Activated T-helper 17 cell treated with anti-CD3 and anti-CD28 coated beads, Interleukin-2, amount 50 U/mL, for 72 hours (primary cell): ENCODE data around the gene FRMD4A. TPM values are rescaled to one million over a fixed set of nuclear protein-coding genes. Genes with fewer than 3 reads are reported as not detected.
"Not testable (repeated sequence)": the region's sequence is repeated elsewhere in the genome, so short reads cannot be mapped to it uniquely, and the experiment has no call there.

Experiments
- ATAC-seq: fragments of 150-1000 bp; cut with Tn5 transposase; replicated peaks from 2 replicates; pipeline ENCODE4 v1.10.0; 2021; ENCODE audit warnings: mild to moderate bottlenecking, moderate library complexity
- H3K27ac Mint-ChIP-seq: one replicate; pipeline ENCODE4 v1.8.0; 2022; ENCODE audit warnings: mixed read lengths
- H3K27me3 Mint-ChIP-seq: one replicate; pipeline ENCODE4 v1.8.0; 2022; ENCODE audit warnings: mixed read lengths
- H3K36me3 Mint-ChIP-seq: one replicate; pipeline ENCODE4 v1.8.0; 2022; ENCODE audit warnings: low read depth, mild to moderate bottlenecking, mixed read lengths
- H3K4me1 Mint-ChIP-seq: one replicate; pipeline ENCODE4 v1.8.0; 2022; ENCODE audit warnings: mixed read lengths
- H3K4me3 Mint-ChIP-seq: one replicate; pipeline ENCODE4 v1.8.0; 2022; ENCODE audit warnings: mild to moderate bottlenecking, mixed read lengths
- H3K9me3 Mint-ChIP-seq: one replicate; pipeline ENCODE4 v1.8.0; 2022; ENCODE audit warnings: mixed read lengths
- total RNA-seq, 2 donors: library from RNA; stranded (reverse); gene quantifications; one replicate each; pipeline ENCODE4 v1.2.3, GENCODE V29; 2022

FRMD4A gene
- total RNA-seq, 2 donors from 2014 or later: 0.69 to 2.0 TPM

GRCh38 chr10:14250496-14251076 lies 80.1 kb downstream of the FRMD4A start:
- peaks cover 35% of the 10 kb centered on the region for H3K27me3 Mint-ChIP-seq
- H3K9me3 Mint-ChIP-seq: no peaks in the 10 kb centered on the region
- no peak for ATAC-seq
- H3K36me3 Mint-ChIP-seq: no peaks in the 10 kb centered on the region
- H3K27ac Mint-ChIP-seq: no peak overlapping the region
- H3K4me3 Mint-ChIP-seq: no peak overlapping the region
- H3K4me1 Mint-ChIP-seq: no peaks in the 10 kb centered on the region

- no peak overlapping the region for H3K4me3 Mint-ChIP-seq
- H3K27me3 Mint-ChIP-seq: peaks cover 25% of the 10 kb centered on the region
- no peaks in the 10 kb centered on the region for H3K4me1 Mint-ChIP-seq
- H3K9me3 Mint-ChIP-seq: no peaks in the 10 kb centered on the region
- H3K27ac Mint-ChIP-seq: no peak overlapping the region
- no peaks in the 10 kb centered on the region for H3K36me3 Mint-ChIP-seq
- no peak for ATAC-seq
Measured at GRCh38 chr10:14247377-14248116, 83.2 kb downstream of the FRMD4A start.

- Mint-ChIP-seq H3K4me1 (no peaks in the 10 kb centered on the region), H3K9me3 (no peaks in the 10 kb centered on the region), H3K36me3 (no peaks in the 10 kb centered on the region), H3K27ac (no peak overlapping the region), H3K4me3 (no peak overlapping the region), H3K27me3 (peaks cover 30% of the 10 kb centered on the region)
- no peak for ATAC-seq
Measured at GRCh38 chr10:14244801-14245211, 85.9 kb downstream of the FRMD4A start.

GRCh38 chr10:14244147-14244546 lies 86.6 kb downstream of the FRMD4A start:
- Mint-ChIP-seq H3K4me1 (no peaks in the 10 kb centered on the region), H3K4me3 (no peak overlapping the region), H3K27ac (no peak overlapping the region), H3K9me3 (no peaks in the 10 kb centered on the region), H3K27me3 (peaks cover 28% of the 10 kb centered on the region), H3K36me3 (no peaks in the 10 kb centered on the region)
- ATAC-seq: no peak

- no peak for ATAC-seq
- H3K36me3 Mint-ChIP-seq: no peaks in the 10 kb centered on the region
Measured at GRCh38 chr10:14243221-14243620, 87.5 kb downstream of the FRMD4A start.

GRCh38 chr10:14241196-14241595 lies 89.5 kb downstream of the FRMD4A start:
- Mint-ChIP-seq H3K27ac (no peak overlapping the region), H3K4me3 (no peak overlapping the region), H3K36me3 (no peaks in the 10 kb centered on the region), H3K9me3 (no peaks in the 10 kb centered on the region), H3K4me1 (peaks cover under 1% of the 10 kb centered on the region), H3K27me3 (peaks cover 28% of the 10 kb centered on the region)
- no peak for ATAC-seq

More at GRCh38 chr10:14243221-14243620, 87.5 kb downstream of the FRMD4A start:
- Mint-ChIP-seq H3K4me3 (no peak overlapping the region), H3K27me3 (peaks cover 33% of the 10 kb centered on the region), H3K4me1 (no peaks in the 10 kb centered on the region), H3K27ac (no peak overlapping the region), H3K9me3 (no peaks in the 10 kb centered on the region)

GRCh38 chr10:14240253-14241189 lies 90.2 kb downstream of the FRMD4A start:
- no peak overlapping the region for H3K27ac Mint-ChIP-seq

GRCh38 chr10:14238659-14239058 lies 92.1 kb downstream of the FRMD4A start:
- not testable (repeated sequence) for H3K9me3 Mint-ChIP-seq, H3K36me3 Mint-ChIP-seq, H3K27ac Mint-ChIP-seq, ATAC-seq, H3K4me1 Mint-ChIP-seq, H3K4me3 Mint-ChIP-seq
- peaks cover 26% of the 10 kb centered on the region for H3K27me3 Mint-ChIP-seq

More at GRCh38 chr10:14240253-14241189, 90.2 kb downstream of the FRMD4A start:
- no peak overlapping the region for H3K4me3 Mint-ChIP-seq
- H3K27me3 Mint-ChIP-seq: peaks cover 33% of the 10 kb centered on the region
- ATAC-seq: no peak
- H3K4me1 Mint-ChIP-seq: peaks cover 5% of the 10 kb centered on the region
- no peaks in the 10 kb centered on the region for H3K9me3 Mint-ChIP-seq
- no peaks in the 10 kb centered on the region for H3K36me3 Mint-ChIP-seq

GRCh38 chr10:14236341-14236740 lies 94.4 kb downstream of the FRMD4A start:
- Mint-ChIP-seq H3K27ac (no peak overlapping the region), H3K4me3 (no peak overlapping the region), H3K9me3 (no peaks in the 10 kb centered on the region), H3K27me3 (peaks cover 22% of the 10 kb centered on the region), H3K4me1 (peaks cover 5% of the 10 kb centered on the region), H3K36me3 (no peaks in the 10 kb centered on the region)
- no peak for ATAC-seq

GRCh38 chr10:14235566-14236195 lies 95.0 kb downstream of the FRMD4A start:
- H3K27ac Mint-ChIP-seq: no peak overlapping the region
- peaks cover 24% of the 10 kb centered on the region for H3K27me3 Mint-ChIP-seq
- no peak overlapping the region for H3K4me3 Mint-ChIP-seq
- ATAC-seq: no peak
- H3K4me1 Mint-ChIP-seq: peaks cover 5% of the 10 kb centered on the region
- H3K9me3 Mint-ChIP-seq: no peaks in the 10 kb centered on the region
- H3K36me3 Mint-ChIP-seq: no peaks in the 10 kb centered on the region

- Mint-ChIP-seq H3K27me3 (peaks cover 20% of the 10 kb centered on the region), H3K4me1 (peaks cover 5% of the 10 kb centered on the region), H3K36me3 (no peaks in the 10 kb centered on the region), H3K4me3 (no peak overlapping the region), H3K27ac (no peak overlapping the region), H3K9me3 (no peaks in the 10 kb centered on the region)
- no peak for ATAC-seq
Measured at GRCh38 chr10:14233566-14233965, 97.2 kb downstream of the FRMD4A start.

GRCh38 chr10:14228798-14229197 lies 101.9 kb downstream of the FRMD4A start:
- H3K4me1 Mint-ChIP-seq, H3K27ac Mint-ChIP-seq, ATAC-seq, H3K36me3 Mint-ChIP-seq, H3K9me3 Mint-ChIP-seq, H3K4me3 Mint-ChIP-seq: not testable (repeated sequence)
- H3K27me3 Mint-ChIP-seq: peaks cover 21% of the 10 kb centered on the region

- no peaks in the 10 kb centered on the region for H3K9me3 Mint-ChIP-seq
- no peak for ATAC-seq
- no peaks in the 10 kb centered on the region for H3K36me3 Mint-ChIP-seq
- H3K4me1 Mint-ChIP-seq: no peaks in the 10 kb centered on the region
- H3K4me3 Mint-ChIP-seq: no peak overlapping the region
- H3K27me3 Mint-ChIP-seq: peaks cover 24% of the 10 kb centered on the region
- H3K27ac Mint-ChIP-seq: no peak overlapping the region
Measured at GRCh38 chr10:14225379-14225778, 105.3 kb downstream of the FRMD4A start.

GRCh38 chr10:14220026-14220425 lies 110.7 kb downstream of the FRMD4A start:
- Mint-ChIP-seq H3K27me3 (peaks cover 11% of the 10 kb centered on the region), H3K4me3 (no peak overlapping the region), H3K27ac (no peak overlapping the region), H3K4me1 (no peaks in the 10 kb centered on the region), H3K9me3 (no peaks in the 10 kb centered on the region), H3K36me3 (no peaks in the 10 kb centered on the region)
- ATAC-seq: no peak
